HepG2 (cell line): ENCODE measurements around the gene TEAD1.

Source experiments
- BCL3 ChIP-seq: sonication (generic); formaldehyde crosslinking; IDR thresholded peaks from 2 replicates; pipeline ENCODE4 v1.5.1; 2020; ENCODE audit warnings: mild to moderate bottlenecking, missing genetic modification reagents, moderate library complexity
- EZH2 ChIP-seq: conservative IDR thresholded peaks from 2 replicates; pipeline ENCODE4 v1.6.1; 2012; ENCODE audit warnings: mild to moderate bottlenecking, low read depth, low read length, moderate library complexity
- ZZZ3 ChIP-seq: sonication (generic); formaldehyde crosslinking; IDR thresholded peaks from 2 replicates; pipeline ENCODE4 v1.4.0; 2020; ENCODE audit warnings: missing genetic modification reagents, mild to moderate bottlenecking, borderline replicate concordance

GRCh38 chr11:12915093-12915492 lies 240.9 kb downstream of the TEAD1 start:
- TF ChIP-seq EZH2: no peak
- no peak for TF ChIP-seq ZZZ3 (CRISPR knock-in tag)
- no peak for TF ChIP-seq BCL3 (CRISPR knock-in tag)
